ENCODE measurements around the gene ANO1.

DNA sequence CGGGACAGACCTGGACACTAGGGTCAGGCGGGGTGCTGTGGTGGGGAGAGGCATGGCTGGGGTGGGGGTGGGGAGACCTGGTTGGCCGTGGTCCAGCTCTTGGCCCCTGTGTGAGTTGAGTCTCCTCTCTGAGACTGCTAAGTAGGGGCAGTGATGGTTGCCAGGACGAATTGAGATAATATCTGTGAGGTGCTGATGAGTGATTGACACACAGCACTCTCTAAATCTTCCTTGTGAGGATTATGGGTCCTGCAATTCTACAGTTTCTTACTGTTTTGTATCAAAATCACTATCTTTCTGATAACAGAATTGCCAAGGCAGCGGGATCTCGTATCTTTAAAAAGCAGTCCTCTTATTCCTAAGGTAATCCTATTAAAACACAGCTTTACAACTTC is 128.9 kb downstream of the ANO1 start:
- TF ChIP-seq, protein P1, sequence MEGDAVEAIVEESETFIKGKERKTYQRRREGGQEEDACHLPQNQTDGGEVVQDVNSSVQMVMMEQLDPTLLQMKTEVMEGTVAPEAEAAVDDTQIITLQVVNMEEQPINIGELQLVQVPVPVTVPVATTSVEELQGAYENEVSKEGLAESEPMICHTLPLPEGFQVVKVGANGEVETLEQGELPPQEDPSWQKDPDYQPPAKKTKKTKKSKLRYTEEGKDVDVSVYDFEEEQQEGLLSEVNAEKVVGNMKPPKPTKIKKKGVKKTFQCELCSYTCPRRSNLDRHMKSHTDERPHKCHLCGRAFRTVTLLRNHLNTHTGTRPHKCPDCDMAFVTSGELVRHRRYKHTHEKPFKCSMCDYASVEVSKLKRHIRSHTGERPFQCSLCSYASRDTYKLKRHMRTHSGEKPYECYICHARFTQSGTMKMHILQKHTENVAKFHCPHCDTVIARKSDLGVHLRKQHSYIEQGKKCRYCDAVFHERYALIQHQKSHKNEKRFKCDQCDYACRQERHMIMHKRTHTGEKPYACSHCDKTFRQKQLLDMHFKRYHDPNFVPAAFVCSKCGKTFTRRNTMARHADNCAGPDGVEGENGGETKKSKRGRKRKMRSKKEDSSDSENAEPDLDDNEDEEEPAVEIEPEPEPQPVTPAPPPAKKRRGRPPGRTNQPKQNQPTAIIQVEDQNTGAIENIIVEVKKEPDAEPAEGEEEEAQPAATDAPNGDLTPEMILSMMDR (IDR thresholded peaks at IDR 0.05) = no peak
- TF ChIP-seq EP300 (IDR thresholded peaks at IDR 0.05) = no peak

All from esophagus muscularis mucosa (tissue), 3 donors.